IMR-90 (cell line): ENCODE results near the gene SPEM1. TPM values are rescaled to one million over a fixed set of nuclear protein-coding genes. Genes with fewer than 3 reads are reported as not detected.

Source experiments
- ATAC-seq: fragments of 200-7000 bp; cut with Tn5 transposase; 2 replicates; pipeline ENCODE4 v1.9.1; 2020; ENCODE audit warnings: low read depth, mild to moderate bottlenecking, moderate library complexity
- BruUV-seq: library from RNA; stranded (reverse); fragments of 400-500 nt; replicated peaks from 2 replicates; lab custom pipeline; 2021; lab: Mats Ljungman, UMichigan
- CTCF ChIA-PET: fragments of 300-600 bp; formaldehyde crosslinking; extraction: SDS; loops from one replicate; lab custom pipeline; 2021; ENCODE audit warnings: antibody characterized with exemption; lab: Yijun Ruan, JAX
- POLR2A ChIA-PET: fragments of 300-600 bp; sonication (Branson Sonifier 250); formaldehyde crosslinking; loops from one replicate; lab custom pipeline; 2022; ENCODE audit warnings: antibody characterized with exemption; ENCODE audit not compliant: unreplicated experiment; lab: Charles Lee
- DNase-seq: peaks from one replicate; pipeline ENCODE4 v3.0.0; 2013
- H2AFZ ChIP-seq: replicated peaks from 2 replicates; pipeline ENCODE3; 2013; ENCODE audit warnings: low read length, mild to moderate bottlenecking; ENCODE audit not compliant: poor library complexity
- H2AK5ac ChIP-seq: 2 replicates; pipeline ENCODE4 v1.6.1; 2013; ENCODE audit warnings: low read depth, low read length, inconsistent platforms
- H2AK9ac ChIP-seq: replicated peaks from 2 replicates; pipeline ENCODE3; 2013; ENCODE audit warnings: mild to moderate bottlenecking, low read depth, low read length, moderate library complexity; ENCODE audit not compliant: poor library complexity
- H2BK120ac ChIP-seq: 2 replicates; pipeline ENCODE4 v1.6.1; 2013; ENCODE audit warnings: low read depth, low read length, inconsistent platforms
- H2BK15ac ChIP-seq: 3 replicates; pipeline ENCODE4 v1.6.1; 2013; ENCODE audit warnings: low read depth, low read length, inconsistent platforms
- H2BK20ac ChIP-seq: 2 replicates; pipeline ENCODE4 v1.6.1; 2013; ENCODE audit warnings: low read depth, mild to moderate bottlenecking, inconsistent platforms, low read length, moderate library complexity
- H2BK5ac ChIP-seq: 2 replicates; pipeline ENCODE4 v1.6.1; 2013; ENCODE audit warnings: mild to moderate bottlenecking, low read depth, low read length, inconsistent platforms; ENCODE audit not compliant: poor library complexity, severe bottlenecking
- H3K14ac ChIP-seq: replicated peaks from 2 replicates; pipeline ENCODE4 v1.6.1; 2013; ENCODE audit warnings: low read depth, low read length, inconsistent platforms
- H3K18ac ChIP-seq: 2 replicates; pipeline ENCODE4 v1.6.1; 2013; ENCODE audit warnings: low read depth, low read length, control low read depth
- H3K23ac ChIP-seq: 2 replicates; pipeline ENCODE4 v1.6.1; 2013; ENCODE audit warnings: low read depth, low read length, inconsistent platforms
- H3K27ac ChIP-seq: 2 replicates; pipeline ENCODE4 v1.5.1; 2013; ENCODE audit warnings: mild to moderate bottlenecking, control low read depth, low read length; ENCODE audit not compliant: insufficient read depth
- H3K27me3 ChIP-seq: 2 replicates; pipeline ENCODE4 v1.6.1; 2013; ENCODE audit warnings: low read length; ENCODE audit not compliant: control insufficient read depth, insufficient read depth
- H3K36me3 ChIP-seq: 2 replicates; pipeline ENCODE4 v1.6.1; 2013; ENCODE audit warnings: low read length, mixed read lengths; ENCODE audit not compliant: control insufficient read depth, insufficient read depth
- H3K4ac ChIP-seq: 2 replicates; pipeline ENCODE4 v1.6.1; 2013; ENCODE audit warnings: low read depth, low read length, inconsistent platforms
- H3K4me1 ChIP-seq: 2 replicates; pipeline ENCODE4 v1.6.1; 2013; ENCODE audit warnings: low read length, mixed read lengths; ENCODE audit not compliant: control insufficient read depth, insufficient read depth
- H3K4me2 ChIP-seq: 2 replicates; pipeline ENCODE4 v1.6.1; 2013; ENCODE audit warnings: low read depth, mild to moderate bottlenecking, control low read depth, low read length, moderate library complexity
- H3K4me3 ChIP-seq: 2 replicates; pipeline ENCODE4 v1.5.1; 2013; ENCODE audit warnings: low read depth, mild to moderate bottlenecking, control low read depth, low read length, moderate library complexity; ENCODE audit not compliant: insufficient read depth
- H3K56ac ChIP-seq: 2 replicates; pipeline ENCODE4 v1.6.1; 2013; ENCODE audit warnings: low read length, inconsistent platforms; ENCODE audit not compliant: insufficient read depth; ENCODE audit errors: extremely low read depth
- H3K79me1 ChIP-seq, 2 experiments: 2 replicates each; pipeline ENCODE4 v1.6.1; 2013; ENCODE audit warnings: low read length in 2 of 2, inconsistent platforms in 1 of 2, low read depth in 1 of 2
- H3K9ac ChIP-seq: 2 replicates; pipeline ENCODE4 v1.6.1; 2013; ENCODE audit warnings: low read depth, low read length, control low read depth
- H3K9me1 ChIP-seq: 2 replicates; pipeline ENCODE4 v1.6.1; 2013; ENCODE audit warnings: low read length, inconsistent platforms; ENCODE audit not compliant: insufficient read depth
- H3K9me3 ChIP-seq: 2 replicates; pipeline ENCODE4 v1.6.1; 2013; ENCODE audit warnings: low read length; ENCODE audit not compliant: control insufficient read depth, insufficient read depth
- H4K20me1 ChIP-seq: 2 replicates; pipeline ENCODE4 v1.6.1; 2013; ENCODE audit warnings: low read length, inconsistent platforms; ENCODE audit not compliant: insufficient read depth
- H4K5ac ChIP-seq: 2 replicates; pipeline ENCODE4 v1.6.1; 2013; ENCODE audit warnings: mild to moderate bottlenecking, low read depth, low read length, control low read depth
- H4K8ac ChIP-seq, 2 experiments: 2 replicates each; pipeline ENCODE4 v1.6.1; 2013; ENCODE audit warnings: low read depth in 2 of 2, low read length in 2 of 2, control low read depth in 1 of 2, inconsistent platforms in 1 of 2
- H4K91ac ChIP-seq: 2 replicates; pipeline ENCODE4 v1.6.1; 2013; ENCODE audit warnings: low read depth, low read length, inconsistent platforms; ENCODE audit not compliant: insufficient read depth
- BHLHE40 ChIP-seq: fragments of 150-350 bp; IDR thresholded peaks from 2 replicates; pipeline ENCODE4 v1.6.1; 2016; ENCODE audit warnings: mild to moderate bottlenecking, low read depth, low read length
- RAD21 ChIP-seq: IDR thresholded peaks from 2 replicates; pipeline ENCODE4 v1.6.1; 2012; ENCODE audit warnings: low read length, improper control_type of control experiment
- RCOR1 ChIP-seq: IDR thresholded peaks from 2 replicates; pipeline ENCODE4 v1.6.1; 2012; ENCODE audit warnings: mild to moderate bottlenecking, low read length, improper control_type of control experiment; ENCODE audit not compliant: insufficient replicate concordance
- RFX5 ChIP-seq: IDR thresholded peaks from 2 replicates; pipeline ENCODE4 v1.8.0; 2012; ENCODE audit warnings: low read depth, mild to moderate bottlenecking, low read length, moderate library complexity
- SMC3 ChIP-seq: fragments of 150-350 bp; IDR thresholded peaks from 2 replicates; pipeline ENCODE4 v1.6.1; 2016; ENCODE audit warnings: low read depth, mild to moderate bottlenecking, antibody characterized with exemption, low read length, moderate library complexity
- USF2 ChIP-seq: fragments of 150-350 bp; IDR thresholded peaks from 2 replicates; pipeline ENCODE4 v1.6.1; 2017; ENCODE audit warnings: mild to moderate bottlenecking, antibody characterized with exemption, low read length, low read depth
- WGBS, 2 experiments: methylation state at CpG; one replicate each; pipeline versions ENCODE4 v1.1.5 to v1.1.7; 2013; ENCODE audit warnings: missing lambda C conversion rate in 2 of 2; ENCODE audit not compliant: insufficient read length in 1 of 2; ENCODE audit errors: extremely low coverage in 2 of 2; 5-methylcytosine and 5-hydroxymethylcytosine counted together
- dilution Hi-C: fragments of 300-500 bp; cut with HindIII; formaldehyde crosslinking; loops from one replicate; pipeline ENCODE4 v1.14.3; 2018; ENCODE audit warnings: low sequenced_read_pairs; ENCODE audit not compliant: unreplicated experiment
- in situ Hi-C: fragments of 300-500 bp; cut with MboI; formaldehyde crosslinking; loops from 3 replicates; pipeline ENCODE4 v1.14.3; 2019; ENCODE audit warnings: low sequenced_read_pairs, inconsistent platforms, mixed read lengths
- intact Hi-C: fragments of 100-400 bp; cut with micrococcal nuclease; formaldehyde crosslinking; loops from 2 replicates; pipeline ENCODE4 v1.10.0; 2022
- polyA plus RNA-seq, 3 experiments: library from polyadenylated mRNA; depleted of rRNA; stranded (reverse); fragments of >200 nt; gene quantifications; 2 replicates each; pipeline ENCODE4 v1.2.3, GENCODE V29; 2012; ENCODE audit warnings: low replicate concordance in 1 of 3
- total RNA-seq: library from RNA; depleted of rRNA; stranded (reverse); fragments of >200 nt; gene quantifications from 2 replicates; pipeline ENCODE4 v1.2.3, GENCODE V29; 2012
- TF ChIP-seq, protein P1 (sequence below): fragments of 150-350 bp; IDR thresholded peaks from 2 replicates; pipeline ENCODE4 v1.6.1; 2016; ENCODE audit warnings: low read depth, mild to moderate bottlenecking, low read length, moderate library complexity, borderline replicate concordance

Gene SPEM1
- total and polyA plus RNA-seq, 2 of the 4 experiments (the other 2 are of a cell fraction) = not detected

- TF ChIP-seq USF2 = no peak
Measured at GRCh38 chr17:7439462-7440112, 19.5 kb downstream of the SPEM1 start, which contains the start of gene FGF11 (continued).

DNA sequence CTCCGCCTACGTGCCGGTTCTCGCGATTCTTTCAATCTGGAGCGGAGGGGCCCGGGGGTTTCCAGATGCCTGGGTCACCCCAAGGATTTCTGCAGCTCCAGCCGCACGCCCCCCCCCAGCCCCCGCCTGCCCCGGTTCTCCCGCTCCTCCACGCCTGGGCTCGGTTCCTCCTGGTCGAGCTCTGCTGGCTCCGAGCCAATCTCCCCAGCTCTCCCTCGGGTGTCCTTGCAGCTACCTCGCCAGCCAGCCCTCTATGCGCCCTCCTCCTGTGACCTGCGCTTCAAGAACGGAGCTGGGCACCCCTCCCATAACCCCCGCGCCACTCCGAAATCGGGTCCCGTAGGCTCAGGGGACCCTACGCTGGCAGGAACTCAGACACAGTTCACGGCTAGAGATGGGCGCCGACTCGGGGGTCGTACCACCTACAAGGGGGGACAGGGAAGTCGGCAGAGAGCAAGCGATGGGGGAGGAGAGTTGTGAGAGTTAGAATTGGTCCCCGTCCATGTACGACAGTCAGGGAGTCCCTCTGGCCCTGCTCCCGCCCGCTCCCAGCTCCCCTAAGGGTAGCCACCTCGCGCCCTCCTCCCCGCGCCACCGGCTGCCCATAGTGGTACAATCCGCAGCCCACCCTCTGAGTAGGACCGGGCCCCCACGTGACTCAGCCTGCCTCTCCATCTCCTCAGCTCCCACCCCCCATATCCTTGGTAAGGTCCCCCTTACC is 20.1 kb downstream of the SPEM1 start:
- no TSS peak for BruUV-seq
- H3K79me1 ChIP-seq = peaks cover 0 to 2% of the 10 kb centered on the region in 2 experiments; a peak in 1 of 4 replicates
- H4K8ac ChIP-seq = peak overlapping the region; percentile 84 to 94; a peak in 3 of 4 replicates
- intact Hi-C loops (no loop called here), in situ Hi-C loops (no loop called here), dilution Hi-C loops (no loop called here)
- peak overlapping the region; percentile 97 for H4K5ac ChIP-seq
- WGBS, 2 experiments = 3% methylated on average over 10 of the region's 46 CpGs; no CpG with 5 or more reads in 1 of the 2 experiments
- H2BK5ac ChIP-seq = no peak overlapping the region
- peaks cover 3% of the 10 kb centered on the region; the same call in 1 of the 2 replicates for H4K20me1 ChIP-seq
- peak overlapping the region; percentile 67 for H3K9ac ChIP-seq
- no peaks in the 10 kb centered on the region for H3K9me3 ChIP-seq
- ATAC-seq = 0 out of 2 replicates have a peak, but pooled peaks have one; percentile 6
- no peaks in the 10 kb centered on the region for H3K36me3 ChIP-seq
- H2AK9ac ChIP-seq = peak overlapping the region; percentile 93
- H2BK120ac ChIP-seq = no peak overlapping the region; the same call in 1 of the 2 replicates
- H3K18ac ChIP-seq = peak overlapping the region; percentile 65
- peak overlapping the region; percentile 68 for H2AK5ac ChIP-seq
- ChIA-PET CTCF (no interaction called here), POLR2A (interaction anchor here (0.6 kb wide), 1 partner anchor 935 kb away, joined by 3 read pairs; no protein-coding TSS in a partner anchor)
- no peak overlapping the region for H2BK20ac ChIP-seq
- H3K56ac ChIP-seq = no peak overlapping the region
- H2AFZ ChIP-seq = peak overlapping the region; percentile 84
- H3K4me1 ChIP-seq = peaks cover 19% of the 10 kb centered on the region
- H4K91ac ChIP-seq = peak overlapping the region; percentile 74; the same call in 1 of the 2 replicates
- no peak for DNase-seq
- H2BK15ac ChIP-seq = 0 out of 3 replicates have a peak overlapping the region, but pooled peaks have one; percentile 23
- peak overlapping the region; percentile 80 for H3K4me2 ChIP-seq
- 0 out of 2 replicates have a peak, but pooled peaks cover 5% of the 10 kb centered on the region for H3K9me1 ChIP-seq
- no peak overlapping the region; the same call in 1 of the 2 replicates for H3K27ac ChIP-seq
- 0 out of 2 replicates have a peak overlapping the region, but pooled peaks have one; percentile 69 for H3K14ac ChIP-seq
- H3K4ac ChIP-seq = peak overlapping the region; percentile 51
- H3K4me3 ChIP-seq = peak overlapping the region; percentile 48
- peaks cover 34% of the 10 kb centered on the region for H3K27me3 ChIP-seq
- peak overlapping the region; percentile 75; the same call in 1 of the 2 replicates for H3K23ac ChIP-seq
- TF ChIP-seq RAD21 = no peak
- TF ChIP-seq, protein P1, sequence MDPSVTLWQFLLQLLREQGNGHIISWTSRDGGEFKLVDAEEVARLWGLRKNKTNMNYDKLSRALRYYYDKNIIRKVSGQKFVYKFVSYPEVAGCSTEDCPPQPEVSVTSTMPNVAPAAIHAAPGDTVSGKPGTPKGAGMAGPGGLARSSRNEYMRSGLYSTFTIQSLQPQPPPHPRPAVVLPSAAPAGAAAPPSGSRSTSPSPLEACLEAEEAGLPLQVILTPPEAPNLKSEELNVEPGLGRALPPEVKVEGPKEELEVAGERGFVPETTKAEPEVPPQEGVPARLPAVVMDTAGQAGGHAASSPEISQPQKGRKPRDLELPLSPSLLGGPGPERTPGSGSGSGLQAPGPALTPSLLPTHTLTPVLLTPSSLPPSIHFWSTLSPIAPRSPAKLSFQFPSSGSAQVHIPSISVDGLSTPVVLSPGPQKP = no peak
- no peak for TF ChIP-seq RFX5
- TF ChIP-seq RCOR1 = no peak
- TF ChIP-seq SMC3 = no peak
- no peak for TF ChIP-seq BHLHE40
- no peak; the same call in 1 of the 2 replicates for TF ChIP-seq USF2
